Non-pigmented ciliary epithelial cell (primary cell): ENCODE measurements around the gene OR13C4.
"Not testable (repeated sequence)": the region's sequence is repeated elsewhere in the genome, so short reads cannot be mapped to it uniquely, and the experiment has no call there.

Experiments used
- DNase-seq: peaks from one replicate; pipeline ENCODE4 v3.0.0-alpha.2; 2010; ENCODE audit warnings: low read depth

The OR13C4 gene

GRCh38 chr9:104527109-104527508 lies at the start of gene OR13C4:
Gene OR13C4, minus strand, starts transcription at chr9:104527209. Its CDS starts 0 bp downstream, at chr9:104527209.
- DNase-seq, result no peak

GRCh38 chr9:104575456-104575855 lies 48.4 kb upstream of the OR13C4 start:
- DNase-seq, result no peak

GRCh38 chr9:104572612-104573011 lies 45.6 kb upstream of the OR13C4 start:
- no peak for DNase-seq

GRCh38 chr9:104568868-104569267 lies 41.9 kb upstream of the OR13C4 start, which contains the start of gene OR13C8:
Gene OR13C8, plus strand, starts transcription at chr9:104569168. Its CDS starts 0 bp downstream, at chr9:104569168.
- DNase-seq, result no peak

- DNase-seq, result no peak
Observed at GRCh38 chr9:104564358-104564757, 37.3 kb upstream of the OR13C4 start.

- DNase-seq, result no peak
Observed at GRCh38 chr9:104556830-104557634, 30.0 kb upstream of the OR13C4 start.

GRCh38 chr9:104555521-104555920 lies 28.5 kb upstream of the OR13C4 start:
- DNase-seq, result no peak

GRCh38 chr9:104553261-104553660 lies 26.3 kb upstream of the OR13C4 start:
- DNase-seq, result no peak

GRCh38 chr9:104544644-104545043 lies 17.6 kb upstream of the OR13C4 start:
- no peak for DNase-seq

GRCh38 chr9:104539275-104539674 lies 12.3 kb upstream of the OR13C4 start:
- no peak for DNase-seq

GRCh38 chr9:104536756-104537155 lies 9.7 kb upstream of the OR13C4 start, which contains the start of gene OR13C3:
Gene OR13C3, minus strand, starts transcription at chr9:104536856. Its CDS starts 133 bp downstream, at chr9:104536723.
- no peak for DNase-seq

- DNase-seq, result not testable (repeated sequence)
Observed at GRCh38 chr9:104520241-104520640, 6.8 kb downstream of the OR13C4 start.

GRCh38 chr9:104514901-104515300 lies 12.1 kb downstream of the OR13C4 start:
- DNase-seq, result no peak

- DNase-seq, result no peak
Observed at GRCh38 chr9:104506565-104506964, 20.4 kb downstream of the OR13C4 start.

GRCh38 chr9:104503963-104504362 lies 23.0 kb downstream of the OR13C4 start, which contains the start of gene OR13F1:
Gene OR13F1, plus strand, starts transcription at chr9:104504263. Its CDS starts 0 bp downstream, at chr9:104504263.
- DNase-seq, result no peak

GRCh38 chr9:104503440-104503839 lies 23.6 kb downstream of the OR13C4 start:
- no peak for DNase-seq

GRCh38 chr9:104494808-104495207 lies 32.2 kb downstream of the OR13C4 start:
- DNase-seq, result no peak

GRCh38 chr9:104485014-104485413 lies 42.0 kb downstream of the OR13C4 start:
- DNase-seq, result no peak

GRCh38 chr9:104482921-104483570 lies 44.0 kb downstream of the OR13C4 start:
- DNase-seq, result no peak
